GM12874 (cell line): Measurements from ENCODE around the gene GALNT13.

Experiments used
- CTCF ChIP-seq: IDR thresholded peaks from 2 replicates; pipeline ENCODE4 v1.5.1; 2011; ENCODE audit warnings: low read depth, mild to moderate bottlenecking, control low read depth, low read length, moderate library complexity; ENCODE audit not compliant: insufficient read depth

The GALNT13 gene

GRCh38 chr2:154437104-154437503 is 565.4 kb downstream of the GALNT13 start:
- no peak for TF ChIP-seq CTCF

DNA sequence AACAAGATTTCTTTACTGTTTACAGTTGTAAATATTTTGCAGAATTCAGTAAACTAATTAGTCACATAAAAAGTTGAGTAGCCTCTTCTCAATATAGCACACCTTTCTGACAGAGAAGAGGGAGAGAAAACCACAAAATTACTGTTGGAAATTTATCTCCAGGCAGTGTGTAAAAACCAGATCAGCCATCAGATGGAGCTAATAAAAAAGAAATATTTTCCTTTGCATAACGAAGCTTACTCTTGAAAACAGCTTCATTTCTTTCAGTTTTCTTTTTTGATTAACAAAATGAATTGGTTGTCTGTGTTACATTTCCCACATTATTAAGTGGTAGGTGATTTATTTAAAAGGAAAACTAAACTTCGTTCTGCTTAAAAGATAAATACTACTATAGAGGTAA is 567.4 kb downstream of the GALNT13 start:
- TF ChIP-seq CTCF, result no peak

- no peak for TF ChIP-seq CTCF
Measured at GRCh38 chr2:154443919-154444318, 572.2 kb downstream of the GALNT13 start.

DNA sequence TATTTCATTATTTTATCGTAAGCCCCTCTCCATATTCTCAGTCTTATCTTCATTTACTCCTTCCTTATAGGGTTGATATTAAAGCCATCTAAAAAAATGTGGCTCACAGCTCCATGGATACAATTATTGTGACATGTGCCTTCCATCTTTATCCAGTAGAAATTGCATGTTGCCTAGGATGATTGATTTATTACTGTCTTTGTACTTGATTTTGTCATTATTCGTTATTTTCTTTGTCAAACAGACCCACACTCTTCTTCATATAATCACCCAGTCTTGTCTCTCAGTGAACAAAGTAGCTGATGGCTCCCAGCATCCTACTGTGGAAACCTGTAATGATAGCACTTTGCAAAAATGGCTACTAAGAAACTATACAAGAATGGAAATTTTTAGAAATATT is 574.6 kb downstream of the GALNT13 start:
- TF ChIP-seq CTCF, result no peak

GRCh38 chr2:154447727-154448418 is 576.2 kb downstream of the GALNT13 start:
- TF ChIP-seq CTCF, result no peak

- no peak for TF ChIP-seq CTCF
Measured at GRCh38 chr2:154449951-154450658, 578.4 kb downstream of the GALNT13 start.

DNA sequence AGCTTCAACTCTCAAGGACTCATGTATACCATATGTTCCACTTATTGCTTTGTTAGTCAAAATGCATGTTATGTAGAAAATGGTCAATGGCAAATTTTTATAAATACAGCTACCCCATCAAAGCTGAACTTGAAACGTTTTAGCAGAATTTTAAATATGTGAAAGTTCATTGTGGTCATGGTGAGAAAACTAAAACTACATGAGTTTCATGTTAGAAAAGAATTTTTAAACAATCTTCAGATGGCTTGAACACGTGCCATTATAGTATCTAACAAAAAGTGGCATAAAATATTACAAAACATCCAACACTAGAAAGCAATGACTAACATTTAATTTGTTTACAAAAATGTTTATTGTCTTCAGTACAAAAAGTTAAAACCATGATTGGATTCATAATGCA is 580.7 kb downstream of the GALNT13 start:
- no peak for TF ChIP-seq CTCF
